ENCODE measurements around the gene HOXC6.
A peak's percentile ranks its signal among the peaks of the same experiment; 100 is the strongest.

The HOXC6 gene

GRCh38 chr12:53986686-53987483 lies 41.4 kb upstream of the HOXC6 start:
- in situ Hi-C loops (cut with MboI; ENCODE audit: low pct_unique_long_range_greater_than_20kb, low sequenced_read_pairs, unreplicated experiment) = no loop called here
- no peak for DNase-seq (ENCODE audit: low spot score)
- TF ChIP-seq CTCF (IDR thresholded peaks at IDR 0.05; ENCODE audit: extremely low read depth, insufficient read depth, missing control alignments) = no peak

DNA sequence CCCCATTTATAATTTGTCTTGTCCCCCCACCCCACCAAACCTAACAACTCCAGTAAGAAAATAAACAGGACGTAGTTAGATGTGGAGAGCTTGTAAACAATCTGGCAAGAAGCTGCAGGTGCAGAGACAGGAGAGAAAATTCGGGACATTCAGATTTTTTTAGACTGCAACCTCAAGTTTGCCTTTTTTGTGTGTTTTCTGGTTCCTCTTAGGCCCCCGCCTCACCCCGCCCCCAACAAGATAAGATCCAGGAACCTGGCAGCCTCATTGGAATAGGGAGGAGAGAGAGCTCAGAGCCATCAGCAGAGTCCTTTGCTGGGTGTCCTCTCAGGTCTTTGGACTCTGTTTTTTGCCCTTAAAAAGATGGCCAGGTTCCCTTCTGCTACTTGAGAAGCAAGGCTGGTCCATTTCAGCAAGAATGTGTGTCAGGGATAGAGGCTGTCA lies 40.4 kb upstream of the HOXC6 start:
- TF ChIP-seq CTCF (IDR thresholded peaks at IDR 0.05; ENCODE audit: extremely low read depth, insufficient read depth, missing control alignments) = no peak
- DNase-seq (ENCODE audit: low spot score) = no peak
- in situ Hi-C loops (cut with MboI; ENCODE audit: low pct_unique_long_range_greater_than_20kb, low sequenced_read_pairs, unreplicated experiment) = no loop called here

DNA sequence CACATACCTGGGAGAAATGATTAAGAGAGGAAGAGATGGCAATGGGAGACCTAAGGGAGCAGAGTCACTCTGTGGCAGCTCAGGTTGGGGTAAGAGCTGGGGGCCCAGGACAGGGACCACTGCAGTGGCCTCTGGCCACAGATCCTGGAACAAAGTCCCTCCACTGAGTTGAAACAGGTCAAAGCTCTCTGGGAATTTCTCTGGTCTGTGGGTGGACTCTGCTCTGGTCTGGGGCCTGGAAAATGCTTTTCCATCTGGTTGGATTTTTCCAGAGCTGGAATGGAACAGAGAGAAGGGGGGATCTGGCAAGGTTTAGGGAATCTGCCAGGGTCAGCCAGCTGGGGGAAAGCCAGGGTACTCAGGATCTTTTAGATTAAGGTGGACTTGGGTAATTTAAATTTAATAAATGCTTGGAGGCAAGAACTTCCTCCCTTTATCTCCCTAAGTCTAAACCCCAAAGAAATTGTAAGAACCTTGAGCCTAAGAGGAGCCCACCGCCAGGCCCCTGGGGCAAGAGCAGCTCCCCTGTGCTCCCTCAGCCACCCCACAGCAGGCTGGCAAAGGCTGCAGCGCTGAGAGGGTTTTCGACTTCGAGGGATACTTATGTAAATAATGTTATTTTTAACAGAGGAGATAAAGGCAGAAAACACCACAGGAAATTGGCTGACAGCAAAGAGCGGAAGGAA lies 39.6 kb upstream of the HOXC6 start:
- in situ Hi-C loops (cut with MboI; ENCODE audit: low pct_unique_long_range_greater_than_20kb, low sequenced_read_pairs, unreplicated experiment) = no loop called here
- no peak for DNase-seq (ENCODE audit: low spot score)
- TF ChIP-seq CTCF (IDR thresholded peaks at IDR 0.05; ENCODE audit: extremely low read depth, insufficient read depth, missing control alignments) = no peak

DNA sequence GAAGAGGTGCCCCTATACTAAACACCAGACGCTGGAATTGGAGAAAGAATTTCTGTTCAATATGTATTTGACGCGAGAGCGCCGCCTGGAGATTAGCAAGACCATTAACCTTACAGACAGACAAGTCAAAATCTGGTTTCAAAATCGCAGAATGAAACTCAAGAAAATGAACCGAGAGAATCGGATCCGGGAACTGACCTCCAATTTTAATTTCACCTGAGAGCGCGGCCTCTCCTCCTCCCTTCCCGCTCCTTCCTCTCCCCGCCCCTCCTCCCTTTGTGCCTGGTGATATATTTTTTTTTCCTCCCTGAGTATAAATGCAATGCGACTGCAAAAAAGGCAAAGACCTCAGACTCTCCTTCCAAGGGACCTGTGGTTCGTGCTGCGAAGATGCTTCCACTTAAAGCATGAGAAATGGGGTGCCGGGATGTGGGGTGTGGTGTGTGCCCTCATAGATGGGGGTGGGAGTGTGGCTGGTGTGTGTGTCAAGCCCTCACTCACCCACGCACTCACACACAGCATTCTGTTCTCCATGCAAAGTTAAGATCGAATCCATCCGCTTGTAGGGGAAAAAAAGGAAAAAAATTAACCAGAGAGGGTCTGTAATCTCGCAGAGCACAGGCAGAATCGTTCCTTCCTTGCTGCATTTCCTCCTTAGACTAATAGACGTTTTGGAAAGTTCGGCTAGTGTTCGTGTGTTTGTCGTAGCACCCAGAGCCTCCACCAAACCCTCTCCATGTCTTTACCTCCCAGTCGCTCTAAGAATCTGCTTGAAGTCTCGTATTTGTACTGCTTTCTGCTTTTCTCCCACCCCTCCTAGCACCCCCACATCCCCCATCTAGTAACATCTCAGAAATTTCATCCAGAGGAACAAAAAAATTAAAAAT lies 38.8 kb upstream of the HOXC6 start:
- in situ Hi-C loops (cut with MboI; ENCODE audit: low pct_unique_long_range_greater_than_20kb, low sequenced_read_pairs, unreplicated experiment) = no loop called here
- DNase-seq (ENCODE audit: low spot score) = peak; percentile 78

DNA sequence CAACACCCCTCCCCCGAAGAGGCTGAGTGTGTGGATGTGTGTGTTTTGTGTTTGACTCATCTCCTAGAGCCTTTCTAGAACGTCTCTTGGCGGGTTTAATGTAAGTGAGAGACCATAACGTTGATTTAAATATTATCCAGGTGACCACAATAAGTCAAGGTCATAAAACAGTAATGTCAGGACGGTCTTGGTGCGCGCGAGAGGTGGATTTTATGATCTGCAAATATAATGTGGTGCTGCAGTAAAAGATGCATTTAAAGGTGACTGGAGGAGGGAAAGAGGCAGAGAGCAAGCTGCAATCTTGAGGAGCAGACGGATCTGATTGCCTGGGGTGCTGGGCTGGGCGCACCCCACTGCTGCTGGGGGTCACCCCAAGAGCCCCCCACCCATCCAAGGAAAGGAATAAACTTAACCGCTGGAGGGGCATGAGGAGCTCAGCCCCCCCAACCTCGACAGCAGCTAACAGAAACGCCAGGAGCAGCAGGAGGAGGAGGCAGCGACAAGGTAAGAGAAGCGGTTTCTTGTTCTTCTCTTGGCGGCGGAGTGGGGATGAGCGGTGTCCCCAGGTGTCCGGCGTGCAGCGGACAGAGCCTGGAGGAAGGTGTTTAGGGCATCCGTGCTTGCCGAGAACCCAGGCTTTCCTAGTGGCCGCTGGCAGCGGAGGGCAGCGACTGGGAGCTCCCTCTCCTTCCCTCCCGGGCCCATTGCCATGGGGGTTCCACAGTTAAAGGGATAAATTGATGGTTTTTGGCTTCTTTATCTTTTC lies 37.7 kb upstream of the HOXC6 start:
- DNase-seq (ENCODE audit: low spot score) = no peak
- in situ Hi-C loops (cut with MboI; ENCODE audit: low pct_unique_long_range_greater_than_20kb, low sequenced_read_pairs, unreplicated experiment) = no loop called here
- no peak for TF ChIP-seq CTCF (IDR thresholded peaks at IDR 0.05; ENCODE audit: extremely low read depth, insufficient read depth, missing control alignments)

More for the DNA sequence above, 38.8 kb upstream of the HOXC6 start:
- TF ChIP-seq CTCF (IDR thresholded peaks at IDR 0.05; ENCODE audit: extremely low read depth, insufficient read depth, missing control alignments) = peak; percentile 66

- no peak for DNase-seq (ENCODE audit: low spot score)
- in situ Hi-C loops (cut with MboI; ENCODE audit: low pct_unique_long_range_greater_than_20kb, low sequenced_read_pairs, unreplicated experiment) = no loop called here
- no peak for TF ChIP-seq CTCF (IDR thresholded peaks at IDR 0.05; ENCODE audit: extremely low read depth, insufficient read depth, missing control alignments)
Measured at GRCh38 chr12:53991077-53991460, 37.2 kb upstream of the HOXC6 start.

Data from GM13977 (cell line).